ENCODE results near the gene SLC30A10. TPM values are rescaled to one million over a fixed set of nuclear protein-coding genes. Genes with fewer than 3 reads are reported as not detected.

Gene SLC30A10
- total and polyA plus RNA-seq, 7 donors, result not detected

DNA sequence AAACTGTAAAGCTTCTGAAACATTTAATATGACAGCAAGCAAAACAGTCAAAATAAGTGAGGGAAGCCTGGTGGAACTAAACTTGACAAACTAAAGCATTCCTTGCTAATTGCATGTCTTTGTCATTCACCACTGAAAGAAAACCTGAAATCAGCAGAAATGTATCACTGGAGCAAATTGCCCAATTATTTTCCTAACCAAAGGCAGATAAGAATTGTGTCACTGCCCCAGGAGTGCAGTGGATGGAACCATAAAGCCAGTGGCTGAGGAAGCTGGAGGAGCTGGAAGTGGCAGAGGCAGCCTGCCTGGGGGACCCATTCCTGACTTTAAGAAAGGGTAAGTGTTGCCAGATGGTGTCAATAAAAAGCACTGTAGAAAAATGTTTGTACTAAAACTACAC lies 2.7 kb upstream of the SLC30A10 start:
- H3K27me3 ChIP-seq (ENCODE audit: insufficient read depth in 3 of 3, low read length in 2 of 3), result peaks cover 0 to 29% (median 14%) of the 10 kb centered on the region in 3 donors
- intact Hi-C loops (cut with DNase I), result no loop called here
- TF ChIP-seq CTCF (IDR thresholded peaks at IDR 0.05), result no peak

DNA sequence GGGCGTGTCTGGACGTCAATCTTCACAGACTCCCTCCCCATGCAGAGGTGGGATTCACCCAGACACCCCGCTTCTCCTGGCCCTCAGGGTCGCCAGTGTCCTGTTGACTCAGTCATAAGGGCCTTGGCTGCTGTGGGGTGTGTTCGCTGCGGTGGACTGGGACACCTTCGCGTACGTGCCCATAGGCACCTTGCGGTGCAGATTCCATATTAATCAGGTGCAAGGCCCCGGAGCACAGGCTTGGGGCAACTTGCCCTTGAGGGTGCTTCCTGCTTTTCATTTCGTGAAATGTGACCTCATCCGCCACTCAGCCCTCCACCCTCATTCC lies 398 bp upstream of the SLC30A10 start:
- Histone ChIP-seq H3K36me3 (ENCODE audit: insufficient read depth in 1 of 2, low read depth in 1 of 2) (no peaks in the 10 kb centered on the region), H3K27me3 (ENCODE audit: insufficient read depth in 3 of 3, low read length in 2 of 3) (peaks cover 0 to 31% (median 15%) of the 10 kb centered on the region in 3 donors), H3K4me1 (no peaks in the 10 kb centered on the region), H3K4me3 (peak overlapping the region; percentile 56), H3K27ac (no peak overlapping the region), H3K9me3 (no peaks in the 10 kb centered on the region)
- whole genome bisulfite sequencing, 3 donors, result 44% methylated on average over 13 of the region's 13 CpGs
- ATAC-seq, result no peak
- no peak for DNase-seq
- TF ChIP-seq CTCF (IDR thresholded peaks at IDR 0.05), result no peak
- intact Hi-C loops (cut with DNase I), result no loop called here

More for the DNA sequence above, 2.7 kb upstream of the SLC30A10 start:
- no peak overlapping the region for H3K27ac ChIP-seq
- H3K9me3 ChIP-seq, result no peaks in the 10 kb centered on the region
- H3K4me3 ChIP-seq, result no peak overlapping the region
- no peaks in the 10 kb centered on the region for H3K36me3 ChIP-seq (ENCODE audit: insufficient read depth in 1 of 2, low read depth in 1 of 2)
- no peak for ATAC-seq
- no peak for DNase-seq
- no peaks in the 10 kb centered on the region for H3K4me1 ChIP-seq

GRCh38 chr1:219927298-219927955 lies 930 bp downstream of the SLC30A10 start:
- Histone ChIP-seq H3K4me3 (peak overlapping the region; percentile 56), H3K27me3 (ENCODE audit: insufficient read depth in 3 of 3, low read length in 2 of 3) (peaks cover 0 to 31% (median 15%) of the 10 kb centered on the region in 3 donors), H3K4me1 (no peaks in the 10 kb centered on the region), H3K36me3 (ENCODE audit: insufficient read depth in 1 of 2, low read depth in 1 of 2) (no peaks in the 10 kb centered on the region), H3K27ac (no peak overlapping the region), H3K9me3 (no peaks in the 10 kb centered on the region)
- intact Hi-C loops (cut with DNase I), result no loop called here
- 16 to 30% (median 17%) methylated on average over 14 to 31 of the region's 31 CpGs for WGBS, 3 donors
- ATAC-seq (no peak), DNase-seq (no peak)
- no peak for TF ChIP-seq CTCF (IDR thresholded peaks at IDR 0.05)

DNA sequence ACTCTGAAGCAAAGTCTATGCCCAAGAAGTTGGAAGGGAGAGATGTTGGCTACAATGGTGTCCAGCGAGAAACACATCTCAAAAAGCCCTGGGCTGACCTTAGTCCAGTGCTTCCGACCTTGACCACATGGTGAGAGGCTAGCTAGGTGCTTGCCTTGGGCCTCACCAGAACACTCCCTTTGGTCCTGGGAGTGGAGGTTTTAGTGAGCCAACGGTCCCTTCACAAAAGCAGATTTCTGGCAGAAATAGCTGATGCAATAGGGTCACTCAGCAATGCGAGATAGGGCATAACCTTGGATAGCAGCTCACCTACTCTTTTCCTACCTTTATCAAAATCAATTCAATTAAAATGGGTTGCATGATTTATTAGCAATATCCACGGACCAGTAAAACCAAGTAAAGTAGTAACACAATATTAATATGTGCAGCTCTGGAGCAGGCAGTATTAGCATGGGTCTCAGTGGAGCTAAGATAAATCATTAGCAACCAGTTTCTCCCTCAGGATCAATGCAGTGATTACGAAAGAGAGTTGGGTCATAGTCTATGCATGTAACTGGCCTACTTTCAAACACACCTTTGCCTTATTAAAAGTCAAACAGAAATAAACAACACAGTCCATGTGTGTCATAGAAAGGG lies 1.9 kb downstream of the SLC30A10 start:
- no peak for TF ChIP-seq CTCF (IDR thresholded peaks at IDR 0.05)
- H3K4me3 ChIP-seq, result no peak overlapping the region
- no peaks in the 10 kb centered on the region for H3K9me3 ChIP-seq
- DNase-seq (no peak), ATAC-seq (no peak)
- H3K27me3 ChIP-seq (ENCODE audit: insufficient read depth in 3 of 3, low read length in 2 of 3), result peaks cover 0 to 31% (median 15%) of the 10 kb centered on the region in 3 donors
- H3K4me1 ChIP-seq, result no peaks in the 10 kb centered on the region
- no peaks in the 10 kb centered on the region for H3K36me3 ChIP-seq (ENCODE audit: insufficient read depth in 1 of 2, low read depth in 1 of 2)
- intact Hi-C loops (cut with DNase I), result no loop called here
- no peak overlapping the region for H3K27ac ChIP-seq
- WGBS, 3 donors, result 89 to 93% (median 89%) methylated on average over 6 of the region's 6 CpGs

Measured in psoas muscle (tissue), 8 donors.